Stimulated activated naive CD4-positive, alpha-beta T cell treated with Interleukin-2 at 50 U/mL for 16 hours (primary cell): ENCODE data around the gene PSMD1.
A peak's percentile ranks its signal among the peaks of the same experiment; 100 is the strongest.
"Not testable (repeated sequence)": the region's sequence is repeated elsewhere in the genome, so short reads cannot be mapped to it uniquely, and the experiment has no call there.

Experiments used
- DNase-seq: peaks from one replicate; lab custom pipeline; 2025; lab: John Stamatoyannopoulos, UW

Gene PSMD1

DNA sequence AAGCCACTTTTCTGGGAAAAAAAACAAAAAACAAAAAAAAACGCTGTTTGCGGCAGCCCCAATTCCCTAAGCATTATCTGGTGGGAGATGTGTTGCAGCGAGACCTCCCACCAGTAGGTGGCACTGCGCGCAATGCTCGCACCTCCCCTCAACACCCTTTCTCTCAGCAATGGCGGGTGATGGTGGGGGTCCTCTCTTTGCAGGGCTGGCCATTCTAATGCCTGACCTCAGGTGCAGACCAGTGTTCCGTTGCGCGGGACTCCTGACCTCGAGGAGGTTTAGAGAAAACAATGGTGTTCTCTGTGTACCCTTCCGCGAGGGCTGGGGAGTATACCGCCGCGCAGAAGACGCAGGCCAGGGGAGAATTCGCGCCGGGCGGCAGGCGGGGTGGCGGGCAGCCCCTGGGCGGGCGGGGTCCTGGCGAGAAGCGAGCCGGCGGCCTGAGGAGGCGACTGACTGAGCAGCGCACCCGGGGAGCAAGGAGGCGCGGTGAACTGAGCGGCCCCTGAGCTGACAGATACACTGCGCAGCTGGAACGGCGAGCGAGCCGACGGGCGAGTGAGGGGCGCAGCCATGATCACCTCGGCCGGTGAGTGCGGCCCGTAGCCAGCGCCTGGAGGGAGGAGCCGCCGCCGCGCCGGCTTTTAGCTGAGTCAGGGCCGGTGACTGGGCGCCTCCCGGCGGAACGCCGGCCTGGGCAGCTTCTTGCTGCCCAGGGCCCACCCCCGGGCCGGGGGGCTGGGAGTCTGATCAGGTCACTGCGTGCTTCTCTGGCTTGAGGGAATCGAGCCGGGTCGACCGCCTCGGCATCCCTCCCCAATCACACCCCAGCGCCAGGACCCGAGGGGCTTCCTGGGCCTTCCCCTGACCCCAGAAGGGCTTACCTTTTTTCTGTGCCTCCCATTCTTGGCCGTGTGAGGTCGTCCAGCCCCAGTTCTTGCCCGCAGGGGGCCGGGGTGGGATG lies at the start of gene PSMD1:
Gene PSMD1 (plus strand): TSS at position 415 of the 964 bp plus-strand sequence. CDS start 159 bp downstream, at position 574.
- DNase-seq: peak; percentile 91

GRCh38 chr2:231007286-231008098 lies 49.2 kb upstream of the PSMD1 start:
- no peak for DNase-seq

- DNase-seq: no peak
Measured at GRCh38 chr2:231008131-231008530, 48.5 kb upstream of the PSMD1 start.

- DNase-seq: no peak
Measured at GRCh38 chr2:231009236-231009919, 47.3 kb upstream of the PSMD1 start.

GRCh38 chr2:231010201-231010730 lies 46.4 kb upstream of the PSMD1 start:
- no peak for DNase-seq

DNA sequence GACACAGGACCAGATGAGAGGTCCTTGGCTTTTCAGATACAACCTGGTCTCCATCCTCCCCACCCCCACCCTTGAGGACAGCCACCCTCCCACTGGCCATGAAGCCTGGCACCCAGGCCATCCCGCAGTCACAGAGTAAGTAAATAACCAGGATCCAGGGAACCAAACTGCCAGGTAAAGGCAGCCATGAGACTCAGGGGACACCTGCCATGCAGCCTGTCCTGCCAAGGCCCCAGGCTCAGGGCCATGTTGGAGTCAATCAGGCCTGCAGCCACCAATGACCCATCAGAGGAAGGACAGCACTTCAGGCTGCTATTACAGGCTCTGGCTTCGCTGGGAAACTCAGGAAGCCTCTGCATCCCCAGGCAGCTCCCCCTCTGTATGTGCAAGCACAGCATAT lies 45.1 kb upstream of the PSMD1 start:
- DNase-seq: no peak

GRCh38 chr2:231012463-231012862 lies 44.2 kb upstream of the PSMD1 start:
- DNase-seq: no peak

DNA sequence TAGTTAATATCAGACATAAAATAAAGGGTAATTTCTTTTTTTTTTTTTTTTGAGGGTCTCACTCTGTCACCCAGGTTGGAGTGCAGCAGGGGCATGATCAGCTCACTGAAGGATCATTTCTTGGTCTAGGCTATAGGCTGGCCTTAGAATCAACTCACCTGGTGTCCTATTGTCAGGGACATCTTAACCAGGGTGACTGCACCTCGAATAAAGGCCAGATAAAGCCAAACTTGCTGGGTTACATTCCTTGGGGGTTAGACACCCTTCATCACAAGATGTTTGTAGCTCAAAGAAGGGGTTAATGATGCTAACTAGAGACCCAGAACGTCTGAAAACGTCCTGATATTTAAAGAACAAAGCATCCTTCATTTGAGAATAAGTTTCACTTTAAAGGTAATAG lies 42.8 kb upstream of the PSMD1 start:
- no peak for DNase-seq

DNA sequence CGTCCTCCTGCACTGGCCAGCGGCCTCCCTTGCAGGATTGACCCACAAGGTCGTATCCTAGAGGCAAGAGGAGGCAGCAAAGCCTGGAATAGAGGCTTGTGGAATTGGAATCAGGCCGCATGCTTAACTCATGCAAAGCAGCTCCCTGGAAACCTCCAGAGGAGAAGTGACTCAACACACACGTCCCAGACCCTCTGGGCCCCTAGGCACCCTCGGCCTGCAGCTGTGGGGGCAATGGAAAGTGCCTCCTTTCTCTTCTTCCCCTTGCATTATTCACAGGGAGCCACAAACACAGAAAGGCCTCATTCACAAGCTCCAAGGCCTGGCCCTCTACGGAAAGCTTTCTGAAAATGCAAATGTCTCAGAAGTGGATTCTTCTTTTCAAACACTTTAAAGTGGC lies 41.2 kb upstream of the PSMD1 start:
- no peak for DNase-seq

- no peak for DNase-seq
Measured at GRCh38 chr2:231015926-231016325, 40.7 kb upstream of the PSMD1 start.

DNA sequence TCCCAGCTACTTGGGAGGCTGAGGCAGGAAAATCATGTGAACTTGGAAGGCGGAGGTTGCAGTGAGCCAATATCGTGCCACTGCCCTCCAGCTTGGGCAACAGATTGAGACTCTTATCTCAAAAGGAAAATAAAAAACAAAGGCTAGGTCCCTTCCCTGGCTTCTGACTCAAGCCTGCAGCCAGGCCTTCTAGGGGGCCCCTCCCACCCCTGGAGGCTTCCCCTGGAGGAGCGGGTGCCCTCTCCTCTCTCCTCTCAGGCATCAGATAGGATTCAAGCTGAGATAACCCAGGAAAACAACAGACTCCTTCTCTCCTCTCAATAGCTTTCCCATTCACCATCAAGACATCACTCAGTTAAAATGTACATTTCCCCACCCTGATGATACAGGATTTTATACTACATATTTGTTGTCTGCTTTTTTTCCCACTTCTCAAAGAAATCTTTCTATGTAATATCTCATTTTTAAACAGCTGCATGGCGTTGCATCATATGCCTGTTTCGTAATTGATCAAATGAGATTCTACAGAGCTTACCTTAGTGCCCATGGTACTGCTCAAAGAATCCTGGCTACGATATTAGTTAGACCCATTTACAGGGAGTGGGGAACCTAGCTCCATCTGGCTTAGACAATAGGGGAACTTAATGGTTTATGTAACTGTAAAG lies 40.0 kb upstream of the PSMD1 start:
- DNase-seq: no peak

DNA sequence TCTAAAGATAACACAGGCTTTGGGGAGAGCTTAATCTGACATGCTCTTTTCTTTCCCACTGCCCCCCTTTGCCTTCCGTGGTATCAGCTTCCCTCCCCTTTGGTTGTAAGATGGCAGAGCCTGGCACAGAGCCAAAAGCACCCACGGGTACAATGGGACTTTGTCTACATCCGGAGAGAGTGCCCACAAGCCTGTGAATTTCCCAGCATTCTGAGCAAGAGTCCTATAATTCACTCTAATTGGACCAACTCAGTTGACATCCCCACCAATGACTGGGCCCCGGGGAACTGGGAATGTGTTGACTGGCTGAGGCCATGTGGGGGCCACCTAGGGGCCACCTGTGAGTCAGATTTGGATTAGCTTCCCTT lies 39.5 kb upstream of the PSMD1 start:
- DNase-seq: no peak

DNA sequence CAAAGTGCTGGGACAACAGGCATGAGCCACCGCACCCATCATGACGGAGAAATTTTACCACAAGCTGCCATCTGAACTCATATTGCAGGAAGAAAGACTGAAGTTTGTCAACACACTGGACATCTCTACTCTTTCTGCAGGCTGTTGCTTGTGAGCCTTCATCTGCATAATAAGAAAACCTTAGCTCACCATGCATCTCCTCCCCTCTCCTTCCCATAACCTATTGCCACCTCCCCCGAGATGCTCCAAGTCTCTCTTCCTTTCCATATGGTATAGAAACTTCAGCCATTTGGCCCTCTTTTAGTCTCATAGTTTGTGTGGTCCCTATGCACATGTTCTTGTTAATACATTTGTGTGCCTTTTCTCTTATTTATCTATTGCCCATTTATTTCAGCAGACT lies 38.5 kb upstream of the PSMD1 start:
- DNase-seq: no peak

- not testable (repeated sequence) for DNase-seq
Measured at GRCh38 chr2:231025059-231025458, 31.6 kb upstream of the PSMD1 start.

GRCh38 chr2:231028889-231029288 lies 27.8 kb upstream of the PSMD1 start:
- no peak for DNase-seq

- DNase-seq: no peak
Measured at GRCh38 chr2:231029563-231029962, 27.1 kb upstream of the PSMD1 start.

- DNase-seq: no peak
Measured at GRCh38 chr2:231030725-231031124, 25.9 kb upstream of the PSMD1 start.

- no peak for DNase-seq
Measured at GRCh38 chr2:231032575-231033140, 24.0 kb upstream of the PSMD1 start.

- DNase-seq: no peak
Measured at GRCh38 chr2:231033147-231034132, 23.2 kb upstream of the PSMD1 start.

- no peak for DNase-seq
Measured at GRCh38 chr2:231034291-231034882, 22.3 kb upstream of the PSMD1 start.
